LNCaP clone FGC (cell line): ENCODE results near the gene AKR1B1.

ENCODE experiments used
- DNase-seq: peaks from one replicate; pipeline ENCODE4 v3.0.0-alpha.2; 2011; ENCODE audit warnings: low read depth
- H3K4me3 ChIP-seq: 2 replicates; pipeline ENCODE4 v1.5.1; 2011; ENCODE audit warnings: mild to moderate bottlenecking, low read depth, low read length, control low read depth
- CTCF ChIP-seq: IDR thresholded peaks from 2 replicates; pipeline ENCODE4 v1.5.1; 2012; ENCODE audit warnings: mild to moderate bottlenecking; ENCODE audit not compliant: control insufficient read depth, insufficient read depth; ENCODE audit errors: extremely low read depth

The AKR1B1 gene

DNA sequence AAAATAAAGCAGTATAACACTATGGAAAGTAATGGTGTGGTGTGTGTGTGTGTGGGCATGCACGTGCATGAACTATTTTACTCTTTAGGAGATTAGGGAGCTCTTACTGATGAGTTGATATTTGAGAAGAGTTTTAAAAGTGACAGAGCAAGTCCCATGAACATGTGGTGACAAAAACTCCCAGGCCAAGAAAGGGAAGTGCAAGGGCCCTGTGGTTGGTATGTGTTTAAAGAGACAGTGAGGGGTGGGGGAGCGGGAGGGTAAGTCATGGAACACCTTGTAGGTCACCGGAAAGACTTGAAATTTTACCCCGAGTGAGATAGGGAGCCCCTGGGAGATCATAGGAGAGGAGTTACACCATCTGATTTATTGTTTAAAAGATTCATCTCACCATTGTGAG, 63.3 kb downstream of the AKR1B1 start:
- no peak for DNase-seq
- H3K4me3 ChIP-seq = no peak overlapping the region
- TF ChIP-seq CTCF = no peak

DNA sequence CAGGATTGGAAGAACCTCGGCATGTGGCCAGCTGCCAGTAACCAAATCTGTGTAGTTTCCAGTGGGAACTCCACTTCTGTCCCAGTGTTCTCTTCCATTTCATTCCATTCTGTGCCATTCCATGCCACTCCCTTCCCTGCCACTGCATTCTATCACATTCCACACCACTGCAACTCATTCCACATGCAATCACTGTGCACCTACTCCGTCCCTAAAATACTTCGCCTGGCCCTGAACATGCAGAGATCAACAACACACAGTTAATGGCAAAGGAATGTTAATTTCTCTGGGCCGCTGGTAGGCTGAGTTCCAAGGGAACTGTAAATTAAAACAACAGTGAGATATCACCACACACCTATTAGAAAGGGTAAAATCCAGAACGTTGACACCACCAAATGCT, 64.8 kb downstream of the AKR1B1 start:
- no peak for TF ChIP-seq CTCF
- no peak for DNase-seq
- no peak overlapping the region for H3K4me3 ChIP-seq
